ENCODE measurements around the gene CDH4.

- TF ChIP-seq CTCF (IDR thresholded peaks at IDR 0.05) = no peak
- TF ChIP-seq POLR2A (IDR thresholded peaks at IDR 0.05) = no peak
Measured at GRCh38 chr20:61638802-61639585, 386.9 kb downstream of the CDH4 start.
